ENCODE measurements around the gene CCL4L2. TPM values are rescaled to one million over a fixed set of nuclear protein-coding genes. Genes with fewer than 3 reads are reported as not detected.
"Not testable (repeated sequence)": the region's sequence is repeated elsewhere in the genome, so short reads cannot be mapped to it uniquely, and the experiment has no call there.

The CCL4L2 gene
- polyA plus RNA-seq, 1 donor = 6.9 TPM

- not testable (repeated sequence) for H3K9me3 ChIP-seq (ENCODE audit: control insufficient read depth, low read depth, low read length); DNase-seq; H3K4me1 ChIP-seq (ENCODE audit: control insufficient read depth, insufficient read depth, low read length); H3K27ac ChIP-seq (ENCODE audit: low read length); H3K4me3 ChIP-seq (ENCODE audit: low read length); H3K36me3 ChIP-seq (ENCODE audit: control insufficient read depth, insufficient read depth, low read length); H3K27me3 ChIP-seq (ENCODE audit: control insufficient read depth, insufficient read depth, low read length)
- no CpG with 5 or more reads among the region's 12 CpGs for WGBS (ENCODE audit: insufficient coverage, low lambda C conversion rate)
These were observed 12.1 kb downstream of the CCL4L2 start for GRCh38 chr17:36222967-36223366.

- not testable (repeated sequence) for DNase-seq; H3K4me1 ChIP-seq (ENCODE audit: control insufficient read depth, insufficient read depth, low read length); H3K27me3 ChIP-seq (ENCODE audit: control insufficient read depth, insufficient read depth, low read length); H3K36me3 ChIP-seq (ENCODE audit: control insufficient read depth, insufficient read depth, low read length); H3K27ac ChIP-seq (ENCODE audit: low read length); H3K9me3 ChIP-seq (ENCODE audit: control insufficient read depth, low read depth, low read length); H3K4me3 ChIP-seq (ENCODE audit: low read length)
- 88% methylated on average over 1 of the region's 5 CpGs for WGBS (ENCODE audit: insufficient coverage, low lambda C conversion rate)
These were observed 18.8 kb downstream of the CCL4L2 start for GRCh38 chr17:36229644-36230043.

- not testable (repeated sequence) for H3K36me3 ChIP-seq (ENCODE audit: control insufficient read depth, insufficient read depth, low read length); H3K27me3 ChIP-seq (ENCODE audit: control insufficient read depth, insufficient read depth, low read length); H3K4me3 ChIP-seq (ENCODE audit: low read length); DNase-seq; H3K4me1 ChIP-seq (ENCODE audit: control insufficient read depth, insufficient read depth, low read length); H3K9me3 ChIP-seq (ENCODE audit: control insufficient read depth, low read depth, low read length); H3K27ac ChIP-seq (ENCODE audit: low read length)
- no CpG with 5 or more reads among the region's 4 CpGs for WGBS (ENCODE audit: insufficient coverage, low lambda C conversion rate)
These were observed 31.2 kb downstream of the CCL4L2 start for GRCh38 chr17:36242046-36242445.

Other genes with a start within 250 kb of the CCL4L2 start
- gene CCL16, start 229.6 kb upstream of the CCL4L2 start, polyA plus RNA-seq = 0.19 TPM
- 6.8 TPM for gene CCL14, start 224.3 kb upstream of the CCL4L2 start, polyA plus RNA-seq
- 36.8 TPM for gene CCL15, start 209.5 kb upstream of the CCL4L2 start, polyA plus RNA-seq
- 1.2 TPM for gene CCL23, start 193.1 kb upstream of the CCL4L2 start, polyA plus RNA-seq
- 0.28 TPM for gene CCL18, start 146.8 kb upstream of the CCL4L2 start, polyA plus RNA-seq
- gene CCL3, start 120.9 kb upstream of the CCL4L2 start, polyA plus RNA-seq = 11.7 TPM
- gene CCL4, start 107.2 kb upstream of the CCL4L2 start, polyA plus RNA-seq = 6.9 TPM
- gene TBC1D3B, start 34.4 kb upstream of the CCL4L2 start, polyA plus RNA-seq = 7.1 TPM
- gene CCL3L1, start 14.3 kb upstream of the CCL4L2 start, polyA plus RNA-seq = 5.1 TPM
- gene TBC1D3I, start 53.5 kb downstream of the CCL4L2 start, polyA plus RNA-seq = 0.37 TPM
- not detected for gene TBC1D3G, start 112.8 kb downstream of the CCL4L2 start, polyA plus RNA-seq
- gene TBC1D3H, start 177.4 kb downstream of the CCL4L2 start, polyA plus RNA-seq = not detected

All from large intestine (tissue), 3 donors.